Heart left ventricle (tissue), 16 donors: ENCODE data around the gene OMD. TPM values are rescaled to one million over a fixed set of nuclear protein-coding genes. Genes with fewer than 3 reads are reported as not detected.

Experiments
- ATAC-seq, 4 donors: fragments of 200-7000 bp; cut with Tn5 transposase; one replicate each; pipeline ENCODE4 v1.9.1; 2020 to 2022; ENCODE audit warnings: moderate library complexity in 4 of 4, mild to moderate bottlenecking in 3 of 4, moderate number of reproducible peaks in 1 of 4
- DNase-seq, 5 donors: peaks; one replicate each; pipeline ENCODE4 v3.0.0-alpha.2; 2020
- H3K27ac ChIP-seq, 12 donors: fragments of 200-600 bp; sonication (generic) in 4 of 12; one replicate each; pipeline versions ENCODE4 v1.5.0 to v1.8.0; 2016 to 2022; ENCODE audit warnings: mild to moderate bottlenecking in 2 of 12
- H3K27me3 ChIP-seq, 9 donors: fragments of 200-600 bp; sonication (generic) in 2 of 9; one replicate each; pipeline versions ENCODE4 v1.5.1 to v1.8.0; 2016 to 2022; ENCODE audit warnings: mild to moderate bottlenecking in 3 of 9
- H3K36me3 ChIP-seq, 9 donors: fragments of 200-600 bp; sonication (generic) in 2 of 9; one replicate each; pipeline versions ENCODE4 v1.5.0 to v1.8.0; 2018 to 2022; ENCODE audit warnings: mild to moderate bottlenecking in 2 of 9
- H3K4me1 ChIP-seq, 12 donors: fragments of 200-600 bp; sonication (generic) in 4 of 12; one replicate each; pipeline versions ENCODE4 v1.5.0 to v1.8.0; 2016 to 2022; ENCODE audit warnings: mild to moderate bottlenecking in 3 of 12
- H3K4me3 ChIP-seq, 12 donors: fragments of 200-600 bp; sonication (generic) in 4 of 12; one replicate each; pipeline versions ENCODE4 v1.5.0 to v1.8.0; 2017 to 2022; ENCODE audit warnings: mild to moderate bottlenecking in 9 of 12, moderate library complexity in 4 of 12
- H3K9me3 ChIP-seq, 12 donors: fragments of 200-600 bp; sonication (generic) in 4 of 12; one replicate each; pipeline versions ENCODE4 v1.5.0 to v1.8.0; 2016 to 2022; ENCODE audit warnings: mild to moderate bottlenecking in 1 of 12
- CTCF ChIP-seq, 12 donors: fragments of 200-600 bp; sonication (generic) in 4 of 12; IDR thresholded peaks; one replicate each; pipeline versions ENCODE4 v1.5.0 to v1.8.0; 2018 to 2022; ENCODE audit warnings: antibody characterized with exemption in 12 of 12, mild to moderate bottlenecking in 5 of 12
- POLR2A ChIP-seq, 2 donors: fragments of 450-650 bp; IDR thresholded peaks; one replicate each; pipeline ENCODE4 v1.6.1; 2017; ENCODE audit warnings: antibody characterized with exemption in 2 of 2, mild to moderate bottlenecking in 2 of 2, moderate library complexity in 2 of 2
- WGBS, 4 donors: extraction: QIAGEN DNeasy Blood & Tissue Kit in 2 of 4; methylation state at CpG; one replicate each; pipeline versions ENCODE4 v1.1.5 to v1.1.7; 2013 to 2018; 5-methylcytosine and 5-hydroxymethylcytosine counted together
- intact Hi-C, 10 donors: fragments of 100-400 bp; cut with DNase I; formaldehyde crosslinking; loops; one replicate each; pipeline versions ENCODE4 v1.11.1 to v1.14.2; 2022
- polyA plus RNA-seq, 2 donors: library from polyadenylated mRNA; stranded (reverse); fragments of 200-250 nt; gene quantifications; one replicate each; pipeline ENCODE4 v1.2.3, GENCODE V29; 2013
- total RNA-seq, 9 donors: library from RNA; depleted of rRNA in 2 of 9; stranded (reverse); fragments of >200 nt in 2 of 9; fragmentation: NEBNext Ultra II Directional in 3 of 9; extraction: Animal tissue kit (Norgen Biotek cat#: 25700) in 3 of 9; gene quantifications; one replicate each; pipeline versions ENCODE4 v1.1.0 to v1.2.4, GENCODE V29; 2016 to 2023
- donor health status: ischemic (EF 13 %, LVEDD 7.1; RV severe dilation, severe dysfunction).
- donor health status: healthy with polysubstance abuse.
- donor health status: DM: no; HTN: yes; CAD: no.
- donor health status: DM: no; HTN: no; CAD: no.
- donor health status: ischemic (EF 25% LVEDD 6.9; RV normal size, moderate dysfunction).
- donor health status: ischemic (EF 25% LVEDD 5.7; RV mildly dilated, moderate dysfunction).
- donor health status: healthy.
- donor health status: DM: yes; HTN: yes; CAD: no.
- donor health status: ischemic (EF 35%, LVEDD 5.7; RV mildly dilated, moderate dysfunction).
- donor health status: nonischemic (EF 11% LVEDD 7.7; RV severe dilation, severe dysfunction).
- donor health status: DM: yes; HTN: yes; CAD: no.
- donor health status: PGD.
- donor health status: ischemic (EF 29% LVEDD 5.4; RV normal size, mild dysfunction).
- donor health status: nonischemic (EF 23%, LVEDD 6.1; RV moderate dilation, normal function).

OMD gene
- total and polyA plus RNA-seq, 11 donors: 1.5 to 10.2 (median 5.5) TPM

- ATAC-seq (no peak), DNase-seq (no peak)
- TF ChIP-seq CTCF (IDR thresholded peaks at IDR 0.05) (no peak), POLR2A (IDR thresholded peaks at IDR 0.05) (no peak)
- no peaks in the 10 kb centered on the region for H3K9me3 ChIP-seq
- H3K27ac ChIP-seq: peak overlapping the region in 8 of 12 donors; percentile 2 to 70 (median 25)
- H3K36me3 ChIP-seq: peaks cover 0 to 22% (median 0%) of the 10 kb centered on the region in 9 donors
- H3K27me3 ChIP-seq: no peaks in the 10 kb centered on the region
- no peak overlapping the region for H3K4me3 ChIP-seq
- intact Hi-C loops: no loop called here
- peaks cover 0 to 9% (median 0%) of the 10 kb centered on the region in 12 donors for H3K4me1 ChIP-seq
- 74 to 87% (median 79%) methylated on average over 3 of the region's 3 CpGs for WGBS, 4 donors
These were observed 39.3 kb downstream of the OMD start for GRCh38 chr9:92385001-92385400.

- Histone ChIP-seq H3K36me3 (peaks cover 0 to 16% (median 0%) of the 10 kb centered on the region in 9 donors), H3K9me3 (no peaks in the 10 kb centered on the region), H3K27ac (peak overlapping the region in 4 of 12 donors; percentile 23 to 70 (median 30)), H3K4me1 (peaks cover 0 to 9% (median 0%) of the 10 kb centered on the region in 12 donors), H3K4me3 (no peak overlapping the region), H3K27me3 (no peaks in the 10 kb centered on the region)
- intact Hi-C loops: no loop called here
- DNase-seq (no peak), ATAC-seq (no peak)
- TF ChIP-seq CTCF (IDR thresholded peaks at IDR 0.05) (no peak), POLR2A (IDR thresholded peaks at IDR 0.05) (no peak)
- 81 to 92% (median 90%) methylated on average over 1 of the region's 1 CpG for WGBS, 4 donors
These were observed 39.9 kb downstream of the OMD start for GRCh38 chr9:92384375-92384774.

- TF ChIP-seq CTCF (IDR thresholded peaks at IDR 0.05): no peak
- TF ChIP-seq POLR2A (IDR thresholded peaks at IDR 0.05): no peak
- peaks cover 0 to 2% (median 0%) of the 10 kb centered on the region in 9 donors for H3K36me3 ChIP-seq
- WGBS, 4 donors: 93 to 98% (median 95%) methylated on average over 2 of the region's 2 CpGs
- ATAC-seq (no peak), DNase-seq (no peak)
- no peak overlapping the region for H3K27ac ChIP-seq
- H3K4me3 ChIP-seq: no peak overlapping the region
- H3K4me1 ChIP-seq: peaks cover 0 to 9% (median 0%) of the 10 kb centered on the region in 12 donors
- H3K9me3 ChIP-seq: no peaks in the 10 kb centered on the region
- intact Hi-C loops: no loop called here
- H3K27me3 ChIP-seq: no peaks in the 10 kb centered on the region
These were observed 42.5 kb downstream of the OMD start for GRCh38 chr9:92381775-92382174.

GRCh38 chr9:92380603-92381002 lies 43.7 kb downstream of the OMD start:
- H3K4me1 ChIP-seq: peaks cover 0 to 9% (median 0%) of the 10 kb centered on the region in 12 donors
- H3K9me3 ChIP-seq: peaks cover 0 to 7% (median 0%) of the 10 kb centered on the region in 12 donors
- 93 to 100% (median 95%) methylated on average over 2 of the region's 2 CpGs for WGBS, 4 donors
- no peak overlapping the region for H3K4me3 ChIP-seq
- no peak for ATAC-seq
- no peak overlapping the region for H3K27ac ChIP-seq
- no peaks in the 10 kb centered on the region for H3K27me3 ChIP-seq
- no peaks in the 10 kb centered on the region for H3K36me3 ChIP-seq
- DNase-seq: no peak
- intact Hi-C loops: no loop called here
- no peak for TF ChIP-seq POLR2A (IDR thresholded peaks at IDR 0.05)
